Measurements from ENCODE around the gene GLP2R. TPM values are rescaled to one million over a fixed set of nuclear protein-coding genes. Genes with fewer than 3 reads are reported as not detected.

Gene GLP2R
- total and polyA plus RNA-seq, 2 of the 8 experiments (the other 6 are each of a cell fraction or from before 2014, with no cell fraction given): not detected

- TF ChIP-seq CBX8 (IDR thresholded peaks at IDR 0.05; ENCODE audit: borderline replicate concordance, low read depth, low read length) (no peak), SIRT6 (IDR thresholded peaks at IDR 0.05; ENCODE audit: low read length) (no peak), TBP (IDR thresholded peaks at IDR 0.05; ENCODE audit: low read depth, low read length) (no peak), CHD1 (IDR thresholded peaks at IDR 0.05; ENCODE audit: low read depth, low read length) (no peak), CEBPB (IDR thresholded peaks at IDR 0.05; ENCODE audit: low read depth, low read length) (no peak), EP300 (IDR thresholded peaks at IDR 0.05; ENCODE audit: borderline replicate concordance in 1 of 2, low read depth in 2 of 2, low read length in 2 of 2) (no peak), BRCA1 (IDR thresholded peaks at IDR 0.05; ENCODE audit: low read depth, low read length) (no peak), RBBP5 (IDR thresholded peaks at IDR 0.05; ENCODE audit: borderline replicate concordance, low read depth, low read length) (no peak), ATF3 (IDR thresholded peaks at IDR 0.05; ENCODE audit: insufficient read depth, low read depth, low read length) (no peak), ZNF274 (IDR thresholded peaks at IDR 0.05; ENCODE audit: borderline replicate concordance, extremely low read depth, low read length) (no peak), SRF (IDR thresholded peaks at IDR 0.05; ENCODE audit: low read depth, low read length) (no peak), PHF8 (conservative IDR thresholded peaks at IDR 0.05; ENCODE audit: low read depth, low read length) (no peak), SIX5 (IDR thresholded peaks at IDR 0.05; ENCODE audit: low read depth, low read length) (no peak)
Observed at GRCh38 chr17:9895923-9896322, 70.2 kb downstream of the GLP2R start (continued).

Data from H1 (cell line).